ENCODE data around the gene USP28.

DNA sequence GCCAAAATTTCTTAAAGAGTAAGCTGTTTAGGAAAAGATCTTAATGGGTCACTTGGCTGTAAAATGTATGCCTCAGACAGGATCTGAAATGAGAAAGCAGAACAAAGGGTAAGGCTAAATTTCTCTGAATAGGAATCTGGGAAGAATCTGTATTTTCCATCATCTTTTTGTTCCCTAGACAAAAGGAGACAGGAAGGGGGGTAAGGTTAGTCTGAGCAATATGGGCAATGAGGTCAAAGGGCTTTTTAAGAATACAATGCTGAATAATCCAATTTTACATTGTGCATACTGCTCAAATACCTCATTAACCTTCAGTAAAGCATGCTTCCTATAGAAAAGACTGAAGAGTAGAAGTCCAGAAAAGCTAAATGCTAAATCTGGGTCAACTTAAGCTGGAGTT lies 61.2 kb downstream of the USP28 start:
- TF ChIP-seq POLR2A (IDR thresholded peaks at IDR 0.05; ENCODE audit: low read depth, low read length) (no peak), TAF1 (IDR thresholded peaks at IDR 0.05; ENCODE audit: borderline replicate concordance, low read depth, low read length) (no peak)
